GM21619 (cell line): ENCODE results near the gene MBD3L4.
"Not testable (repeated sequence)": the region's sequence is repeated elsewhere in the genome, so short reads cannot be mapped to it uniquely, and the experiment has no call there.

Source experiments
- ATAC-seq: cut with Tn5 transposase; IDR thresholded peaks from one replicate; pipeline ENCODE4 v1.9.1; 2021; ENCODE audit not compliant: unreplicated experiment

Gene MBD3L4

GRCh38 chr19:7040079-7040478 lies at the start of gene MBD3L4:
Gene MBD3L4 (minus strand): TSS chr19:7040179. CDS start chr19:7040144, 35 bp downstream.
- not testable (repeated sequence) for ATAC-seq

GRCh38 chr19:7088999-7089398 lies 49.0 kb upstream of the MBD3L4 start:
- no peak for ATAC-seq

- ATAC-seq: no peak
These were observed 43.3 kb upstream of the MBD3L4 start for GRCh38 chr19:7083076-7083956.

GRCh38 chr19:7078008-7078407 lies 38.0 kb upstream of the MBD3L4 start:
- ATAC-seq: no peak

GRCh38 chr19:7076151-7076550 lies 36.2 kb upstream of the MBD3L4 start:
- no peak for ATAC-seq

GRCh38 chr19:7074705-7075282 lies 34.8 kb upstream of the MBD3L4 start:
- ATAC-seq: no peak

GRCh38 chr19:7072541-7072940 lies 32.6 kb upstream of the MBD3L4 start:
- no peak for ATAC-seq

- ATAC-seq: no peak
These were observed 29.9 kb upstream of the MBD3L4 start for GRCh38 chr19:7069904-7070226.

GRCh38 chr19:7069042-7069903 lies 29.3 kb upstream of the MBD3L4 start, which contains the start of gene ZNF557:
Gene ZNF557 (plus strand): TSS chr19:7069703. CDS start chr19:7075075, 5,372 bp downstream.
- ATAC-seq: peak; percentile 85

- no peak for ATAC-seq
These were observed 28.6 kb upstream of the MBD3L4 start for GRCh38 chr19:7068599-7068998.

GRCh38 chr19:7067716-7068115 lies 27.7 kb upstream of the MBD3L4 start:
- ATAC-seq: no peak

GRCh38 chr19:7067122-7067521 lies 27.1 kb upstream of the MBD3L4 start:
- not testable (repeated sequence) for ATAC-seq

- ATAC-seq: no peak
These were observed 23.9 kb upstream of the MBD3L4 start for GRCh38 chr19:7063764-7064418.

- no peak for ATAC-seq
These were observed 23.4 kb upstream of the MBD3L4 start for GRCh38 chr19:7063339-7063738.

GRCh38 chr19:7059977-7060376 lies 20.0 kb upstream of the MBD3L4 start:
- ATAC-seq: not testable (repeated sequence)

- ATAC-seq: not testable (repeated sequence)
These were observed 18.6 kb upstream of the MBD3L4 start, which contains the start of gene MBD3L3 for GRCh38 chr19:7058576-7058975. Gene MBD3L3 (minus strand): TSS chr19:7058676. CDS start chr19:7058605, 71 bp downstream.

- ATAC-seq: not testable (repeated sequence)
These were observed 16.4 kb upstream of the MBD3L4 start for GRCh38 chr19:7056371-7056770.

- ATAC-seq: not testable (repeated sequence)
These were observed 15.7 kb upstream of the MBD3L4 start for GRCh38 chr19:7055679-7056078.

- not testable (repeated sequence) for ATAC-seq
These were observed 14.8 kb upstream of the MBD3L4 start for GRCh38 chr19:7054635-7055368.

GRCh38 chr19:7052896-7053295 lies 12.9 kb upstream of the MBD3L4 start:
- not testable (repeated sequence) for ATAC-seq
